GF-D8 (cell line): Measurements from ENCODE around the gene MXRA7.

ENCODE experiments used
- DNase-seq: peaks from one replicate; lab custom pipeline; 2025; lab: John Stamatoyannopoulos, UW

Gene MXRA7

DNA sequence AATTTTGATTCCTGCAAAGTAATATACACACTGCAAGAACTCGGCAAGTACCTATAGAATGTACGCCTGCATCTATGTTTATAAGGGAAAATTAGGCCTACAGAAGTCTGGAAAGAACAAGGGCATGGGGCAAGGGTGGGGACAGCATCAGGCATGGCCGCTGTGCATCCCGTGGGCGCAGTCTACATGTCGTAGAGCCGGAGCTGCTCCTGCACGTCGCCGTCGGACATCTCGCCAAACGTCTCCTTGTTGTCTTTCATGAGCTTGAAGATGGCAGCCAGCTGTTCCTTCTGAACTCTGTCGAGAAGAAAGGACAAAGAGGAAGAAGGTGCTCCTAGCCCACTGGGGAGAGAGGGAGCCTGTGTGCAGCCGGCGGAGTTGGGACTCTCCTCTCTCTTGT, 33.4 kb downstream of the MXRA7 start:
- no peak for DNase-seq

DNA sequence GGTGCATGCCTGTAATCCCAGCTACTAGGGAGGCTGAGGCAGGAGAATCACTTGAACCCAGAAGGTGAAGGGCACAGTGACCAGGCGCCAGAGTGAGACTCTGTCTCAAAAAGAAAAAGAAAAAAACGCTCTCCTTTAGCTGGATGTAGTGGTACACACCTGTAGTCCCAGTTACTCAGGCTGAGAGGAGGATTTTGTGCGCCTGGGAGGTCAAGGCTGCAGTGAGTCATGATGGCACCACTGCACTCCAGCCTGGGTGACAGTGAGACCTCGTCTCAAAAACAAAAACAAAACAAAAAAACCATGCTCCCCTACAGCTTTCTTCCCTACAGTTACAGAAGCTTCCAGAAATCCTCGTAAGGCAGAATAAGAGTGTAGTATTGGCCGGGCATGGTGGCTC, 34.1 kb downstream of the MXRA7 start:
- DNase-seq, result no peak

DNA sequence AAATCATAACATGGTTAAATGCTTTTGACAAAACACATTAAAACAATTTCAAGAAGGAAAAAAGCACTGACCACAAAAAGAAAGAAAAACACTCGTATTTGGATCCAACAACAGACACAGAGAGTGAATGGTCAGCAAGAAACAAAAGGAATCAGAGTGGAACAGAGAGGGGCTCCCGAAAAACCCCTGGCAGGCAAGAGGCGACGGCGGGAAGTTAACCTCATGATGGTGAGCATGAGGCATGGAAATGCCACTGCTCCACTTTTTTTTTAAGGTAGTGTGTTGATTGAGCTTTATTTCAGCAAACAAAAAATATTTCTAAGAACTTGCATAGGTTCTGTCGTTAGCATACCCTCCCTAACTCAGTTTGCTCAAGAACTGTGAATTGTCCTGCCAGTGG, 35.1 kb downstream of the MXRA7 start:
- no peak for DNase-seq

DNA sequence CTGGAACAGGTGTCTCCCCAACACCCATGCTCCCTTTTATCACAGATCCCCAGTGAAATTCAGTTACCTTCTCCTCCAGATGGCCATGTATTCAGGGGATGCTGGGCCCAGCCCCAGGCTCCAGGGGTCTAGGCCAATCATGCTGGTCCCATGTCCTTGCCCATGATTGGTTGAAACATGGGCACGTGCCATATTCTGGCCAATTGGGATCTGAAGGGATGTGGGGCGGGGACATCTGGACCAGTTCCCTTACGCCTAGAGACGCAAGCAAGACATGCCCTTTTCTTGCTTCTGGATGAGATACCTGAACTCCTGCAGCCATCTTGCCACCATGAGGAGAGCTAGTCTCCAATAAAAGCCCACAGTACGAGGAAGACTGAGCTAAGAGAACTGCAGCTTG, 36.2 kb downstream of the MXRA7 start:
- DNase-seq, result no peak

DNA sequence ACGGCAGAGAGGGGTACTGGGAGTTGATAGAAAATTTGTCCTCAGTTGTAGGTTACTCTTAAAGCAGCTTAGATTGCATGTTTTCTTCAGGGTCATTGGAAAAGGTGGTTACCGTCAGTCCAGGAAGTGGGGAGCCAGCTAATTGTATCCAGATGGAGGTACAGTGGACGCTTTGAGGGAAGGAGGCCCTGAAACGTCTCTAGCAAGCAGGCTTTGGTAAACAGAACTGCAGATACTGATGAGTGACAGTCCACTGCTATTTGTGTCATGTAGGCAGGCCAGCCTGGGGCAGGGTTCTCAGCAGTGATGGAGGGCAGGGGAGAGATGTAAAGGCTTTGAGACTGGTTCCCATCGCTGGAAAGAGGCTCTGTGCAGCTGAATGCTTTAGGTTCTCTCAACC, 37.0 kb downstream of the MXRA7 start:
- DNase-seq, result no peak

DNA sequence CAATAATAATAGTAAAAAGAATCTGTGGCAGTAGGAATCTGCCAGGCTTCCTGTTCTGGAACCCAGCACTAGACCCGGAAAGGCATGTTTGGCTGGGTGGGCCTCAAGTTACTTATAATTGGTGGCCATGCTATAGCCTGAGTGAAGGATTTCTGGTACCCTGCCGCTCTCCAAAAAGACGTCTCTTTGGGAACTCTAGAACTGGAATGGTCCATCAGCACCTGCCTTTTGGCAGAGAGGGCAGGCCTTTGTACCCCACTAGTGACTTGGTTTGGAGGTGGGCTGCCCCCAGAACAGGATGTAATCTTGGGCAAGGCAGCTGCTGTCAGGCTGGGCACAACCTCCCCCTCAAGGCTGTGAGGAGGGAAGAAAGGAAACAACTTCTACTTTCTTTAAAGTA, 37.9 kb downstream of the MXRA7 start:
- no peak for DNase-seq

DNA sequence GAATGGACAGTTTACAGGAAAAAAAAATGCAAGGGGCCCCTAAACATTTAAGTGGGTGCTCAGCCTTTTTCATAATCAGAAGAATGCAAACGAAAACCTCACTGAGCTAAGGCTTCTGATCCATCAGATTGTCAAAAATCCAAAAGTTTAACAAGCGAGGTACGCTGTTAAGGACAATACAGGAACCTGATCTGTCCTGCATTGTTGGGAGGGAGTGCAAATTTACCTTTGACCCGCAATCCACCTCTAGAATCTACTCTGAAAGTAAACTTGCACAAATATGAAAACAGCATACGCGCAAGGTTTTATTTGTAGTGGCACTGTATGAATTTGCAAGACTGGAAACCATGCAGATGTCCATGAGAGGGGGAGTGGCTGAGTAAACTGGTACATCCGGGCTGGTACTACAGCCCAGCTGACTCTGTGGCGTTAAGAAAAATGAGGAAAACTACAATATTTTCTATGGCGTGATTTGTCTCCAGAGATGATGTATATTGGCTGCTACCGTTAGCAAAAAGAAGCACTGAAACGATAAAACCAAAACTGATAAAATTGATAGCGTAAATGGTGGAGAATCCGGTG, 38.4 kb downstream of the MXRA7 start:
- DNase-seq, result no peak

DNA sequence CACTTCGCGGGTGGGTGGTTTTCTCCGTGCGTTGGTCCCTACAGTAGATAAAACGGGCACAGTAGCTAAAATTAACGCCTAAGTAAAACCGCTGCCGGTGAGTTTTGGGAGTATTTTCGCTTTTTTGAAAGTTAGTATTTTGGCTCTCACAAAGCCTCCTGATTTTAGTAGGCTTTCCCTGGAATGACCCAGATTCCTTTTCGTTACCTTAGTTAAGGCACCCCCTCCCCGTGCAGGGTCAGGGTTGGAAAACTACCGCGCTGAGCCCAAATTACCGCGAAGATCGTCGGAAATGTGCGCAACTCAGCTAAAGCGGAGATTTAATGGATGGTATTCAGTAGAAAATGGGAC, 38.9 kb downstream of the MXRA7 start:
- no peak for DNase-seq

DNA sequence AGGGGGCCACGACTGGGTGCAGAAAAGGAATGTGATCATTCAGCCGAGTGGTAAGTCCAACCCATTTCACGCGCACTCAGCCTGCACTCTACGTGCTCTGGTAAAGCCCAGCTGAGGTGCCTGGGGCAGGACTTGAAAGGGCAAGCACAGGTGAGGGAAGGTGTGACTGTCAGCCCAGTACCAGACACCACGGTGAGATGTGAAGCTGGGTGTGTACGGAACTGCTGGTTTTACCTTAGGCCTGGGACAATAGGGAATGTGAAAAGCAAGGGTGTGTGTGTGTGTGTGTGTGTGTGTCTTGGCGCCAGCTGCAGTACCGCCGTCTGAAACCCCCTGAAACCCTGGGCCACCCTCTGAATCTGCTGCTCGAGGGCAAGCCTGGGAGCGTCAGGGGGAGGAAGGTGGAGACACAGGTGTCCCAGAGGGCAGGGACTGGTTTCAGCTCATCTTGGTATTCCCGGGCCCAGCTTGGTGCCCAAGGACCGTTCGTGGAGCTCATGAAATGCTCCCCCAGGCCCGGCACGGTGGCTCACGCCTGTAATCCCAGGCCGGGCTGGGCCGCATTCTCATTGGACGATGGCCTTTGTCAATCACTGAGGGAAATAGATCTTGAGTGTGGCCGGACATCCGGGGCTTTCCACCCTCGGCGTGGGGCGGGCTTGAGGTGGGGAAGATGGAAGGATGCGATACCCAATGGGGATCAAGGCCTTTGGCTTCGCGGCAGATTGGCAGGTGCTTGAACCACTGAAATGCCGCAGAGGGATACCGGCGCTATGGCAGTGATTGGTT, 39.4 kb downstream of the MXRA7 start:
- peak; percentile 98 for DNase-seq

DNA sequence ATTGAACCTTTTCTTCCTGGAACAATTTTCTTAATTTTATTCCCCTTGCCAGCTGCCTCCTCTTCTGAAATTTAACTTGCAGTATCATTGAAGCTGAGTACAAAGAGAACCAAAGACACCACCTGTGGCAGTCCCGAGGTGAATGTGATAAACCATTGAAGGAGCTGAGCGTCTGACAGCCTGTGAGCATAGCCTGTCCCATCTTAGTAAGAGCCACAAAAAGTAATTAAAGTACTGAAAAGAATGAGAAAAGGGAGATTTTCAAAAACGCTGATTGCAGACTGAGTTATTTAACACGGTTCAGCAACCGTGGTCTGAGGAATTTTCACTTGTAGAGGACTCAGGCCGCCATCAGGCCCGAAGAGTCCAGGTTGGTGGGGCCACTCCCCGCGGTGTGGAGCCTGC, 40.0 kb downstream of the MXRA7 start:
- no peak for DNase-seq

DNA sequence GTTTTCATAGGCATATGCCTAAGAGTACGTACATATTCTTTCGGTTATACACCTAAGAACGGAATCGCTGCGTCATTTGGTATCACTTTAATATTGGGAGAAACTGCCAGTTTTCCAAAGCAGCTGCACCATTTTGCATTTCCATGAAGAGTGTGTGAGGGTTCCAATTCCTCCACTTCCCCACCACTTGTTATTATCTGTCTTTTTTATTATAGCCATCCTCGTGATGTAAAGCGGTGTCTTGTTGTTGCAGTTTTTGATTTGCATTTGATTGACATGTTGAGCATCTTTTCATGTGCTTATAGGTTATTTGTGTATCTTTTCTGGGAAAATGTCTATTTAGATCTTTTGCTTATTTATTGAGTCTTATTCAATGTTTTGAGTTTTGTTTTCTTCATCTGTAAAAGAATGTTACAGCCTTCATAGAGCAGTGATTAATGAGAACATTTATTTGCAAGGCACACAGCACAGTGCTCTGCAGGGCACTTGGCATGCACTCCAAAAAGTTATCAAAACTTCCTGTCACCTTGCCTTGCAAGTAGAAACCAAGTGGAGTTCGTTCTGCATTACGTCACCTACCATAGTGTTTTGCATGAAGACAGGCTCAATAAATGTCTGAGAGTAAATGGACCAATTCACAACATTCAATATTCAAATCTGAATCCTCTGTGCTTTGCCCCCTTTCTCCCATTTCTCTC, 40.6 kb downstream of the MXRA7 start:
- DNase-seq, result no peak

DNA sequence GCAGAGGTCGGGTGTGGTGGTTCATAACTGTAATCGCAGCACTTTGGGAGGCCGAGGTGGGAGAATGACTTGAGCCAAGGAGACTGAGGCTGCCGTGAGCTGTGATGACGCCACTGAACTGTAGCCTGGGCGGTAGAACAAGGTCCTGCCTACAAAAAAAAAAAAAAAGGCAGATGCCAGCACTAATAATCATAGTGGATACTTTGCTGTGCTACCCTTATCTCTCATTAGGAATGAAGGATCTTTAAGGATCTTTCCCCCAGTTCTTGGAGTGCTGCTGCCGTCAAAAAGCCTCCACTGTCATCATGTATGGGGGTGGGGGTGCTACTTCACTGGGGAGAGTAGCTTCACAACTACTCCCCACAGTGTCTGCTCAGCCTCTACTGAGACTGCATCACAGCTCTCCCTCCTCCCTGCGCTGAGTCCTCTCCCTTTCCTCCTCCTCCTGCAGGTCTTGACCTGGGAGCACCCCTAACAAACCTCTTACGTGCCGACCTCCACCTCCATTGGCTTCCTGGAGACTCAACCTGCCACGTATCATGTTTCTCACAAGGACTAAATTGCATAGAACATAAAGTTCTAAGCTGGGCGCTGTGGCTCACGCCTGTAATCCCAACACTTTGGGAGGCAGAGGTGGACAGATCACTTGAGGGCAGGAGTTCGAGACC, 42.8 kb downstream of the MXRA7 start:
- DNase-seq, result no peak

DNA sequence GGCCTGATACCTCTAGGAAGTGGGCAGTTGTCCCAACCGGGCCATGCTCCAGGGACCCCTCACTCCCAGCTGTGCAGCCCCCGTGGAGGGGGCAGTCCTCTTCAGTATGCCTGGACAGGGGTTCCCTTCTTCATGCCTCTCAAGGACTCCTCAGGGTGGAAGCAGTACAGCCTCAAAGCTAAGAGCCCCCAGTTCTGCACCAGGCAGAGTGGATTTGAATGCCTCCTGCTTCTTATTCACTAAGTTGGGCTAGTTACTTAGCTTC, 43.3 kb downstream of the MXRA7 start:
- no peak for DNase-seq

DNA sequence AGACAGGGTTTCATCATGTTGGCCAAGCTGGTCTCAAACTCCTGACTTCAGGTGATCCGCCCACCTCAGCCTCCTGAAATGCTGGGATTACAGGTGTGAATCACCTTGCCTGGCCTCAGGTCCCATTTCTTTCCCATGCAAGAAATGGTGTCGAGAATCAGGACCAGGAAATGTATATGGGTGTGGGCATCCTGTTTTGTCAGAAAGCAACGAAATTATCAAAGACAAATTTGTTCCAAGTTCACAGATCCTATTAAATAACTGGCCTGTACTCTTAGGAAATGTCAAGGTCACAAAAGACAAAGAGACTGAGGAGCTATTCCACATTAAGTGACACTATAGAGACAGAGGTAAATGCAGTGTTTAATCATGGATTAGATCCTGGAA, 50.1 kb downstream of the MXRA7 start:
- no peak for DNase-seq

DNA sequence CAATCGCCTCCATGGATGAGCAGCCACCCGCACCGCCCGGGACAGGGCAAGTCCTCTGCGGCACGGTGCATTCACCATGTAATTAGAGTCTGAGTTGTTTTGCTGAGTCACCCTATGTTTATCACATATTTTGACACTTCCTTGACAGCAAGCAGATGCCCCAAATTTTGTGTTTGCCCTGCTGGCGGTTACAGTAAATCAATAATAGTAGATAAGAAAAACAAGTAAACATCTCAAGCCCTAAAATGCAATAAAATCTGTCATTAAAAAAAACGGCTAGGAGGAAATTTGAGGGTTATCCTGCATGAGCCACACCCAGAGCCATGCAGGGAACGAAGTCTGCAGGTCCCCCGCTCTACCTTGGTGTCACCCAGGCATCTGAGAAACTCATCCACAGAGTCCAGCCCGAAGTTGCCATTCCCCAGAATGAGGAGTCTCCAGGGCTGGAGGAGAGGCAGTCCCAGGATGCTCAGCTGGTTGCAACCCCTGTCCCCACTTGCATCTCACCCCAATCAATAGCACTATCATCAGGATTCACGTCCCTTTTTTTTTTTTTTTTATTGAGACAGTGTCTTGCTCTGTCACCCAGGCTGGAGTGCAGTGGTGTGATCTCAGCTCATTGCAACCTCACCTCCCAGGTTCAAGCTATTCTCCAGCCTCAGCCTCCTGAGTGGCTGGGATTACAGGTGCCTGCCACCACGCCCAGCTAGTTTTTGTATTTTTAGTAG, 50.7 kb downstream of the MXRA7 start:
- peak; percentile 50 for DNase-seq

DNA sequence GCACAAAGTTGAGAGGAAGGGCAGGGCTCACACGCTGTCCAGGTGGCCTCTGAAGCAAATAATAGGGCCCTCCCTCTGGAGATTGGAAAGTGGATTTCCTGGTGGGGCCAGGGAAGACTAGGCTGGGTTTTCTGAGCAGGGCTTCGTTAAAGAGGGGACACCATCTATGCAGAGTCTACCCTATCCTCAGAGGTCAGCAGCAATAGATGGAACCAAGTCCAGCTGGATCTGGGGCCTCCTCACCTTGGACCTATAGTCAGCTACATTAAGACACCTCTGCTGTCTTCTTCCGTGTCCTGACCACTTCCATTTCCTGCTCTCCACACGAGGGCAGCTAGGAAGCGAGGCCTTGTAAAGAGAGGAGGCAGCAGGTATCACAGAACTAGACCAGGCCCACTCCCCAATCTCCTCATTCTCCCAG, 52.5 kb downstream of the MXRA7 start:
- DNase-seq, result no peak

DNA sequence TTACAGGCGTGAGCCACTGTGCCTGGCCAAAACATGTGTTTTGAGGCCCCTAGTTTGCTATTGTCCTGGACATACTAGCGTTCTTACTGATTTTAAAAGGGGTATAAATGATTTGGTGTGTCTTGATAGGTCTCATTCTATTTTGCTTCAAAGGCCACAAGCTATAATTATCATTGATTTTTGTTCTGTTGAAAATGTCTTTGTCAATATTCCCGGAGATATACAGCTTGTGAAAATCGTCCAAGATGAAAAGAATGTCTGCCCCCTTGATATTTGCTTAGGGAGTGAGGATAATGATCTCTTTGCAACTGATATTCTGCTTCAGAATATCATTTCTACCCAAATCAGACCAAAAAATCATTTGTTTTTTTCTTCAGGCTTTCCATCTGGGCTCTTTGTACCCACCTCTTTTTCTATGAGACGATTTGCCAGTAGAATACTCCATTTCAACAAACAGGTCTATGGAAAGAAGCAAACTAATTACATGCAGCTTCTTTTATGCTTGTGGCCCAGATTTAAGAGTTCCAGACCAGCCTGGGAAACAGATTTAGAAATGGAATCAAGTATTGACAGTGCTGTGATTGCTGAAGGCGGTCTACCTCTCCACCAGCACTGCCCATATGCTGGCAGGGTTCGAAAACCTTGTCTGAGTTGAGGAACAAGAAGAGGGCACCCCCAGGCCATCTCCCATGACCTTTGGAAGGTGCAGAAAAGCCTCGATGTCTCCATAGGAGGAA, 53.1 kb downstream of the MXRA7 start:
- no peak for DNase-seq

DNA sequence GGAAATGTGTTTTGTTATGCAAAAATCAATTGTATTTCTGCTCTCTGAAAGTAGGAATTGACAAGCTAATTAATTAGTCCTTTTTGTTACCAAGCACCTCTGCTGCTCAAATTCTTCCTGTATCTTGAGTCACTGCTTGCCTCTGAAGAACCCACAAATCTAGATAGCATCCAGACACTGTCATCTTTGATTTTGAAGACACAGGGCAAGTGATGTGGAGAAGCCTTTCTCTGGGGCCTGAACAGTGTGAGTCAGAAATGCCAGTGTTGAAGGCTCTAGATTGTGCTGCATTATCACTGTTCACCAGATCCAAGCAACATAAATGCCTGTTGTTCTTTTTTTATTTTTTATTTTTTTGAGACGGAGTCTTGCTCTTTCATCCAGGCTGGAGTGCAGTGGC, 56.4 kb downstream of the MXRA7 start:
- no peak for DNase-seq

DNA sequence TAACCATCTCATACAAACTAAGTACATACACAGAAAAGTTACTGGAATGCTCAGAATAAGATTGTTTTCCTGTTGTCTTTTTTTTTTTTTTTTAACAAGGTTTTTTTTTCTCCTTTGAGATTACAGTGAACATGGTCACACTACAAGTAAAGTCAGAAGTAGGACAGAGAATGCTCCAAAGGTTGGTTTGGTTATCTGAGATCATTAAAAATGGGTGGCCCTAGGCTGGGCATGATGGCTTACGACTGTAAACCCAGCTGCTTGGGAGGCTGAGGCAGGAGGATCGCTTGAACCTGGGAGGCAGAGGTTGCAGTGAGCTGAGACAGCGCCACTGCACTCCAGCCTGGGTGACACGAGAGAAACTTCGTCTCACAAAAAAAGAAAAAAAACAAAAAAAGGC, 60.3 kb downstream of the MXRA7 start:
- DNase-seq, result no peak

DNA sequence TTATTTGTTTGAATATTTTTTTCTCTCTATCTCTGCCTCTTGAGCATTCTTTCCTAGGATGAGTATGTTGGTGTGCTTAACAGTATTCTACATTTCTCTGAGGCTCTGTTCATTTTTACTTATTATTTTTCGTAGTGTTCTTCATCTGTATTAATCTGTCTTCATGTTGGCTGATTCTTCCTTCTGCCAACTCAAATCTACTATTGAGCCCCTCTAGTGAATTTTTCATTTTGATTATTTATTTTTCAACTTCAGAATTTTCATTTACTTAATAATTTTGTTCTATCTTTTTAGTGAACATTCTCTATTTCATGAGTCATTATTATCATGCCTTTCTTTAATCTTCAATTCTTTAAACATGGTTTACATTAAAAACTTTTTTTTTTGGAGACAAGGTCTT, 64.1 kb downstream of the MXRA7 start:
- no peak for DNase-seq

DNA sequence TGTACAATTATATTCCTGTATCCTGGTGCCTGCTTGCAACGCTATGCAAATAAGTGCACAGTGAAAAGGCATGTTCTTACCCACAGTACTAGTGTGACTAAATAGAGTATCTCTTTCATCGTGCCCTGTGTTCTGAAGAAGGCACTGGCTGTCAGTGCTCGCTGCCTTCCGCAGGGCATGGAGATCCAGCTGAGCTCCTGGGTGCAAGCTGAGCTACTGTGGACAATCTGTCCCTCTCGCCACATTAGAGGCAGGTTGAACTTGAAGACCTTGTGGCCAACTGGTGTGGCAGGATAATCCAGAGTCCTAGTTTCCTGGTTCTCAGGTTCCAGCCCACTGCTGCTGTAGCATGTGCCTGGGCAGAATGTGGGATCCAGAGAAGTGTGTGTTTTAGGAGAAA, 65.3 kb downstream of the MXRA7 start:
- no peak for DNase-seq

DNA sequence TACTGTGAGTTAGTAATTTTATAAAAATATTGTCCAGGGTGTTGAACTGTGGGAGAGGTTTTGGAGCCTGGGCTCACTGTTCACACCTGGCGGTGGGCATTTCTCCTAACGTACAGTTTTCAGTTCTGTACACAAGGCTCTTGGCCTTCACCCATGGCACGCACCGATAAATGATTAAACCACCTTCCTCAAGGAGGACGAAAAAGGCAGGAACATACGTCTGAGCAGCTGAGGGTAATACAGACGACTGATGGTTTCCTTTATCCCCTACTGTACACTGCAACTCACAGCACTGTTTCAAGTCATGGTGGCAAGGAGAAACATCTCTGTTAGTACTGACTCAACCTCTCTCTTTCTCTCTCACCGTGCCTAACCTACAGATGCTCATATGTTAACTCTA, 65.8 kb downstream of the MXRA7 start:
- no peak for DNase-seq
